Keratinocyte (primary cell): ENCODE data around the gene NHLRC2. TPM values are rescaled to one million over a fixed set of nuclear protein-coding genes. Genes with fewer than 3 reads are reported as not detected.

Experiments
- DNase-seq: peaks from one replicate; pipeline ENCODE4 v3.0.0-alpha.2; 2011; ENCODE audit warnings: low read depth, missing footprints, low spot score
- FAIRE-seq: peaks from 2 replicates; lab custom pipeline; 2011; peaks lifted over from hg19 to GRCh38; lab: Jason Lieb, UNC
- H2AFZ ChIP-seq: 2 replicates; pipeline ENCODE4 v1.6.0; 2012; ENCODE audit warnings: low read length, control low read depth, inconsistent platforms; ENCODE audit not compliant: control insufficient read depth
- H3K27ac ChIP-seq: 2 replicates; pipeline ENCODE4 v1.5.1; 2011; ENCODE audit warnings: low read length; ENCODE audit not compliant: control insufficient read depth, insufficient read depth
- H3K27me3 ChIP-seq: 3 replicates; pipeline ENCODE4 v1.6.0; 2011; ENCODE audit warnings: low read length; ENCODE audit not compliant: control insufficient read depth, insufficient read depth; ENCODE audit errors: extremely low read depth
- H3K36me3 ChIP-seq, 2 experiments: 2 replicates in 1 of 2; 3 replicates in 1 of 2; pipeline ENCODE4 v1.5.1; 2011; ENCODE audit warnings: low read length in 2 of 2, mild to moderate bottlenecking in 1 of 2; ENCODE audit not compliant: control insufficient read depth in 2 of 2, insufficient read depth in 2 of 2; ENCODE audit errors: extremely low read depth in 1 of 2
- H3K4me1 ChIP-seq: 3 replicates; pipeline ENCODE4 v1.5.1; 2011; ENCODE audit warnings: low read length; ENCODE audit not compliant: control insufficient read depth, insufficient read depth; ENCODE audit errors: extremely low read depth
- H3K4me2 ChIP-seq: 3 replicates; pipeline ENCODE4 v1.6.0; 2011; ENCODE audit warnings: low read depth, low read length; ENCODE audit not compliant: control insufficient read depth, insufficient read depth; ENCODE audit errors: extremely low read depth
- H3K4me3 ChIP-seq, 3 experiments: fragments of 200-600 bp in 1 of 3; sonication (generic) in 1 of 3; 2 replicates in 2 of 3; 3 replicates in 1 of 3; pipeline ENCODE4 v1.5.1; 2011 to 2016; ENCODE audit warnings: low read length in 3 of 3, mild to moderate bottlenecking in 3 of 3, control low read depth in 2 of 3, inconsistent platforms in 1 of 3, low read depth in 1 of 3, mixed read lengths in 1 of 3, mixed run types in 1 of 3, moderate library complexity in 1 of 3; ENCODE audit not compliant: control insufficient read depth in 2 of 3, insufficient read depth in 2 of 3; ENCODE audit errors: extremely low read depth in 1 of 3
- H3K79me2 ChIP-seq: 2 replicates; pipeline ENCODE4 v1.6.0; 2012; ENCODE audit warnings: low read length; ENCODE audit not compliant: control insufficient read depth, insufficient read depth
- H3K9ac ChIP-seq: 3 replicates; pipeline ENCODE4 v1.6.0; 2011; ENCODE audit warnings: low read length; ENCODE audit not compliant: control insufficient read depth, insufficient read depth; ENCODE audit errors: extremely low read depth
- H3K9me1 ChIP-seq: 3 replicates; pipeline ENCODE4 v1.6.0; 2011; ENCODE audit warnings: low read length; ENCODE audit not compliant: control insufficient read depth, insufficient read depth; ENCODE audit errors: extremely low read depth
- H3K9me3 ChIP-seq: 2 replicates; pipeline ENCODE4 v1.5.1; 2012; ENCODE audit warnings: low read depth, low read length; ENCODE audit not compliant: control insufficient read depth
- H4K20me1 ChIP-seq: 3 replicates; pipeline ENCODE4 v1.6.0; 2011; ENCODE audit warnings: low read length; ENCODE audit not compliant: control insufficient read depth, insufficient read depth; ENCODE audit errors: extremely low read depth
- EZH2 ChIP-seq: IDR thresholded peaks from one replicate; pipeline ENCODE4 v1.6.1; 2012; ENCODE audit warnings: inconsistent platforms, mild to moderate bottlenecking, low read length, moderate library complexity
- dilution Hi-C: fragments of 300-500 bp; cut with MboI; formaldehyde crosslinking; loops from one replicate; pipeline ENCODE4 v1.7.0; 2020; ENCODE audit warnings: low sequenced_read_pairs; ENCODE audit not compliant: extremely low pct_ligation_motif_present
- polyA minus RNA-seq, 3 experiments: library from RNA; depleted of rRNA, polyadenylated mRNA; stranded (reverse); fragments of >200 nt; gene quantifications; 1 replicate in 1 of 3; 2 replicates in 1 of 3; 3 replicates in 1 of 3; pipeline ENCODE4 v1.2.3, GENCODE V29; 2011
- polyA plus RNA-seq, 5 experiments: library from polyadenylated mRNA; depleted of rRNA in 3 of 5; stranded (reverse) in 3 of 5; stranded (forward) in 1 of 5; unstranded in 1 of 5; fragments of >200 nt; gene quantifications; 1 replicate in 1 of 5; 2 replicates in 3 of 5; 3 replicates in 1 of 5; pipeline versions ENCODE4 v1.2.1 to v1.2.3, GENCODE V29; 2011 to 2012; ENCODE audit warnings: missing spikeins in 2 of 5, low read depth in 1 of 5, low replicate concordance in 1 of 5
- TF ChIP-seq, protein P1 (sequence below), 3 experiments: IDR thresholded peaks in 1 of 3; conservative IDR thresholded peaks in 1 of 3; optimal IDR thresholded peaks in 1 of 3; 2 replicates in 2 of 3; 3 replicates in 1 of 3; pipeline versions ENCODE3 to v1.5.1; 2011; ENCODE audit warnings: low read length in 3 of 3, mild to moderate bottlenecking in 3 of 3, moderate library complexity in 2 of 3, control low read depth in 1 of 3, inconsistent platforms in 1 of 3; ENCODE audit not compliant: insufficient read depth in 2 of 3; ENCODE audit errors: extremely low read depth in 1 of 3

NHLRC2 gene, protein sequence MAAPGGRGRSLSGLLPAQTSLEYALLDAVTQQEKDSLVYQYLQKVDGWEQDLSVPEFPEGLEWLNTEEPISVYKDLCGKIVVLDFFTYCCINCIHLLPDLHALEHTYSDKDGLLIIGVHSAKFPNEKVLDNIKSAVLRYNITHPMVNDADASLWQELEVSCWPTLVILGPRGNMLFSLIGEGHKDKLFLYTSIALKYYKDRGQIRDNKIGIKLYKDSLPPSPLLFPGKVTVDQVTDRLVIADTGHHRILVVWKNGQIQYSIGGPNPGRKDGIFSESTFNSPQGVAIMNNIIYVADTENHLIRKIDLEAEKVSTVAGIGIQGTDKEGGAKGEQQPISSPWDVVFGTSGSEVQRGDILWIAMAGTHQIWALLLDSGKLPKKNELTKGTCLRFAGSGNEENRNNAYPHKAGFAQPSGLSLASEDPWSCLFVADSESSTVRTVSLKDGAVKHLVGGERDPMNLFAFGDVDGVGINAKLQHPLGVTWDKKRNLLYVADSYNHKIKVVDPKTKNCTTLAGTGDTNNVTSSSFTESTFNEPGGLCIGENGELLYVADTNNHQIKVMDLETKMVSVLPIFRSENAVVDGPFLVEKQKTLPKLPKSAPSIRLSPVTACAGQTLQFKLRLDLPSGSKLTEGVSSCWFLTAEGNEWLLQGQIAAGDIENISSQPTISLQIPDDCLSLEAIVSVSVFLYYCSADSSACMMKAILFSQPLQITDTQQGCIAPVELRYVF
- polyA plus RNA-seq (6.0 to 7.5 TPM (median 6.2 TPM) in 3 replicates), polyA minus RNA-seq (4.3 to 17.5 TPM (median 15.4 TPM) in 3 replicates)
- 2.8 TPM for polyA plus RNA-seq (2011; ENCODE audit: low read depth)
- 2.5 and 5.1 TPM in 2 replicates for polyA plus RNA-seq (2011; cell fraction: cytosol; rRNA removed)
- 9.1 and 11.3 TPM in 2 replicates for polyA plus RNA-seq (2011; cell fraction: nucleus; rRNA removed)
- polyA plus RNA-seq (2012; ENCODE audit: low replicate concordance), result 3.0 and 4.9 TPM in 2 replicates
- polyA minus RNA-seq (2011; cell fraction: cytosol; rRNA and poly(A)+ RNA removed), result 6.7 TPM
- polyA minus RNA-seq (2011; cell fraction: nucleus; rRNA and poly(A)+ RNA removed), result 12.6 and 20.9 TPM in 2 replicates

DNA sequence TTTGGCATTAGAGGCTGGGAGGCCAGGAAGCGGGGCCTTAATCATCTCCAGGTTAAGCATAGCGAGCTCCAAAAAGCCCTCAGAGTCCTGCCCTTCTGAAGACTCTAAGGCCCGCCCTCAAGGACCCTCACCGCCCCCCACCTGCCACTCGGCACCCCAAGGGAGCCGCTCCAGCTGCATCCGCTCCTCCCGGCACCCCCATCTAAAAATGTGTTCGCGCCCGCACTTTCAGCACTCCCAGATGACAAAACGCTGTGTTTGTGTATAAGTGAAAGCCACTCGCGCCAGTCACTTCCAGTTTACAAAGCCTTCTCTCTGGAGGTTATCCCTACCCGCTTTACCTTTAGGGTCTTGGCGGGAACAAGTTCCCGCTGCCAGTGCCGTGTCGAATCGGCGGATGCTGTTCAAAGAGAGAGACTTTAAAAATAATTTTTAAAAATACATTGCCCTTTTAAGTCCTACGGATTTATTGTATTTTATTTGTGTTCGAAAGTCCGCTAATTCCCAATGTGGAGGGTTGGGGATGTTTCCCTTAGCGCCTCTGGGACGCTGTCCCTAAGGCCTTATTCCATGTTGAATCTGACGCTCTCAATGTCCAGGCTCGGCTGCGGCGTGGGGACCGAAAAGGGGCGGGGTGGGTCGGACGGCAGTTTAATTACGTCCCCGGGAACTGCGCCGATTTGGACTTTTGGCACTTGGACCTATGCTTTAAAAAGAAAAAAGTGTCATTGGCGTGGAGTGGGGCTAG lies at the start of gene NHLRC2, which contains the start of gene DCLRE1A:
TSS of gene NHLRC2 (plus strand) at position 649 of the 748 bp plus-strand sequence. CDS start 212 bp downstream, outside the sequence.
TSS of gene DCLRE1A (minus strand) at position 70 of the 748 bp plus-strand sequence. CDS start 900 bp downstream, outside the sequence.
- TF ChIP-seq, protein P1, sequence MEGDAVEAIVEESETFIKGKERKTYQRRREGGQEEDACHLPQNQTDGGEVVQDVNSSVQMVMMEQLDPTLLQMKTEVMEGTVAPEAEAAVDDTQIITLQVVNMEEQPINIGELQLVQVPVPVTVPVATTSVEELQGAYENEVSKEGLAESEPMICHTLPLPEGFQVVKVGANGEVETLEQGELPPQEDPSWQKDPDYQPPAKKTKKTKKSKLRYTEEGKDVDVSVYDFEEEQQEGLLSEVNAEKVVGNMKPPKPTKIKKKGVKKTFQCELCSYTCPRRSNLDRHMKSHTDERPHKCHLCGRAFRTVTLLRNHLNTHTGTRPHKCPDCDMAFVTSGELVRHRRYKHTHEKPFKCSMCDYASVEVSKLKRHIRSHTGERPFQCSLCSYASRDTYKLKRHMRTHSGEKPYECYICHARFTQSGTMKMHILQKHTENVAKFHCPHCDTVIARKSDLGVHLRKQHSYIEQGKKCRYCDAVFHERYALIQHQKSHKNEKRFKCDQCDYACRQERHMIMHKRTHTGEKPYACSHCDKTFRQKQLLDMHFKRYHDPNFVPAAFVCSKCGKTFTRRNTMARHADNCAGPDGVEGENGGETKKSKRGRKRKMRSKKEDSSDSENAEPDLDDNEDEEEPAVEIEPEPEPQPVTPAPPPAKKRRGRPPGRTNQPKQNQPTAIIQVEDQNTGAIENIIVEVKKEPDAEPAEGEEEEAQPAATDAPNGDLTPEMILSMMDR (optimal IDR thresholded peaks at IDR 0.05 in 1 of 3, IDR thresholded peaks at IDR 0.05 in 1 of 3, conservative IDR thresholded peaks at IDR 0.05 in 1 of 3; ENCODE audit: extremely low read depth in 1 of 3, insufficient read depth in 2 of 3, low read length in 3 of 3), result no peak
- no peak for TF ChIP-seq EZH2
- H3K36me3 ChIP-seq, result peaks cover 0 to 6% of the 10 kb centered on the region in 2 experiments
- dilution Hi-C loops, result no loop called here
- peaks cover 37% of the 10 kb centered on the region for H3K4me1 ChIP-seq
- H3K9me1 ChIP-seq, result no peaks in the 10 kb centered on the region
- H4K20me1 ChIP-seq, result no peaks in the 10 kb centered on the region
- peak within 1 kb of the TSS; percentile 84 to 97 (median 93) for H3K4me3 ChIP-seq
- peak within 1 kb of the TSS; percentile 96 for H3K27ac ChIP-seq
- DNase-seq, result no peak
- no peak for FAIRE-seq
- H3K27me3 ChIP-seq, result no peaks in the 10 kb centered on the region
- H3K4me2 ChIP-seq, result peak within 1 kb of the TSS; percentile 77
- H2AFZ ChIP-seq, result peak within 1 kb of the TSS; percentile 93
- H3K9ac ChIP-seq, result peak within 1 kb of the TSS; percentile 95
- H3K9me3 ChIP-seq, result no peaks in the 10 kb centered on the region
- H3K79me2 ChIP-seq, result peaks cover 36% of the 10 kb centered on the region

DNA sequence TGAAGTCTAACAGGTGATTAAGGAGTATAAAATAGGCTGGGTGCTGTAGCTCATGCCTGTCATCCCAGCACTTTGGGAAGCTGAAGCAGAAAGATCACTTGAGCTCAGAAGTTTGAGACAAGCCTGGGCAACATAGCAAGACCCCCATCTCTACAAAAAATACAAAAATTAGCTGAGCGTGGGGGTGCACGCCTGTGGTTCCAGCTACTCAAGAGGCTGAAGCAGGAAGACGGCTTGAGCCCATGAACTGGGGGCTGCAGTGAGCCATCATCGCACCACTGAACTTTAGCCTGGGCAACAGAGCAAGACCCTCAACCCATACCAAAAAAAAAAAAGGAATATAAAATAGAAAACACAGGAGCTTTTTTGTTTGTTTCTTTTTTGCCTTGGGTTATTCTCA lies 48.0 kb upstream of the NHLRC2 start:
- no peak for FAIRE-seq

More for the DNA sequence above, 48.0 kb upstream of the NHLRC2 start:
- no peaks in the 10 kb centered on the region for H3K4me1 ChIP-seq
- TF ChIP-seq EZH2, result no peak
- TF ChIP-seq, protein P1 (optimal IDR thresholded peaks at IDR 0.05 in 1 of 3, IDR thresholded peaks at IDR 0.05 in 1 of 3, conservative IDR thresholded peaks at IDR 0.05 in 1 of 3; ENCODE audit: extremely low read depth in 1 of 3, insufficient read depth in 2 of 3, low read length in 3 of 3), result no peak
- dilution Hi-C loops, result no loop called here
- no peaks in the 10 kb centered on the region for H3K9me1 ChIP-seq
- no peak overlapping the region for H3K4me3 ChIP-seq
- no peak overlapping the region for H2AFZ ChIP-seq
- H3K27ac ChIP-seq, result no peak overlapping the region
- H3K27me3 ChIP-seq, result peaks cover 13% of the 10 kb centered on the region
- no peak for DNase-seq
- H3K9ac ChIP-seq, result no peak overlapping the region
- no peak overlapping the region for H3K4me2 ChIP-seq
- no peaks in the 10 kb centered on the region for H4K20me1 ChIP-seq
- no peaks in the 10 kb centered on the region for H3K36me3 ChIP-seq
- no peaks in the 10 kb centered on the region for H3K9me3 ChIP-seq
- no peaks in the 10 kb centered on the region for H3K79me2 ChIP-seq
